Mesenchymal stem cell (in vitro differentiated cells and primary cell): ENCODE results near the gene SPC24. TPM values are rescaled to one million over a fixed set of nuclear protein-coding genes. Genes with fewer than 3 reads are reported as not detected.

Experiments
- DNase-seq: peaks from one replicate; pipeline ENCODE4 v3.0.0-alpha.2; 2013
- H2AFZ ChIP-seq: one replicate; pipeline ENCODE4 v1.6.1; 2013; ENCODE audit warnings: low read depth, mild to moderate bottlenecking, control low read depth, inconsistent platforms, low read length, moderate library complexity
- H2AK5ac ChIP-seq: 2 replicates; pipeline ENCODE4 v1.6.1; 2013; ENCODE audit warnings: low read length, moderate library complexity, mild to moderate bottlenecking, inconsistent platforms; ENCODE audit not compliant: severe bottlenecking
- H2BK120ac ChIP-seq: one replicate; pipeline ENCODE4 v1.6.1; 2013; ENCODE audit warnings: low read depth, mild to moderate bottlenecking, inconsistent platforms, low read length, moderate library complexity
- H2BK12ac ChIP-seq, 2 experiments: one replicate each; pipeline ENCODE4 v1.6.1; 2013; ENCODE audit warnings: inconsistent platforms in 2 of 2, low read length in 2 of 2, mild to moderate bottlenecking in 2 of 2, moderate library complexity in 2 of 2, control low read depth in 1 of 2
- H2BK15ac ChIP-seq: one replicate; pipeline ENCODE4 v1.6.1; 2013; ENCODE audit warnings: mild to moderate bottlenecking, low read depth, inconsistent platforms; ENCODE audit not compliant: poor library complexity, severe bottlenecking
- H2BK5ac ChIP-seq: 2 replicates; pipeline ENCODE4 v1.6.1; 2013; ENCODE audit warnings: low read depth, mild to moderate bottlenecking, low read length, control low read depth, inconsistent platforms; ENCODE audit not compliant: poor library complexity, severe bottlenecking
- H3K14ac ChIP-seq, 2 experiments: one replicate each; pipeline ENCODE4 v1.6.1; 2013; ENCODE audit warnings: inconsistent platforms in 2 of 2, low read length in 2 of 2, control low read depth in 1 of 2, mild to moderate bottlenecking in 1 of 2, moderate library complexity in 1 of 2
- H3K18ac ChIP-seq, 2 experiments: one replicate each; pipeline ENCODE4 v1.6.1; 2013; ENCODE audit warnings: inconsistent platforms in 2 of 2, low read length in 2 of 2, control low read depth in 1 of 2, low read depth in 1 of 2, mild to moderate bottlenecking in 1 of 2
- H3K23ac ChIP-seq, 2 experiments: one replicate each; pipeline ENCODE4 v1.6.1; 2013; ENCODE audit warnings: inconsistent platforms in 2 of 2, low read length in 2 of 2, mild to moderate bottlenecking in 2 of 2, moderate library complexity in 2 of 2, control low read depth in 1 of 2
- H3K27ac ChIP-seq: 2 replicates; pipeline ENCODE4 v1.5.1; 2013; ENCODE audit warnings: mild to moderate bottlenecking, moderate library complexity, low read length, control low read depth, inconsistent platforms; ENCODE audit not compliant: poor library complexity, severe bottlenecking
- H3K27me3 ChIP-seq, 2 experiments: 2 replicates each; pipeline versions ENCODE4 v1.6.1 to v1.7.0; 2013; ENCODE audit warnings: low read length in 2 of 2, mild to moderate bottlenecking in 2 of 2, moderate library complexity in 2 of 2, control low read depth in 1 of 2, inconsistent platforms in 1 of 2; ENCODE audit not compliant: control insufficient read depth in 1 of 2, insufficient read depth in 1 of 2
- H3K36me3 ChIP-seq, 2 experiments: 2 replicates each; pipeline versions ENCODE4 v1.6.1 to v1.7.0; 2013; ENCODE audit warnings: low read length in 2 of 2, control low read depth in 1 of 2, inconsistent platforms in 1 of 2, low read depth in 1 of 2, mild to moderate bottlenecking in 1 of 2; ENCODE audit not compliant: insufficient read depth in 2 of 2, control insufficient read depth in 1 of 2
- H3K4ac ChIP-seq, 2 experiments: one replicate each; pipeline ENCODE4 v1.6.1; 2013; ENCODE audit warnings: inconsistent platforms in 2 of 2, low read length in 2 of 2, mild to moderate bottlenecking in 2 of 2, moderate library complexity in 2 of 2, control low read depth in 1 of 2, low read depth in 1 of 2
- H3K4me1 ChIP-seq: 2 replicates; pipeline ENCODE4 v1.6.1; 2013; ENCODE audit warnings: low read depth, low read length, control low read depth; ENCODE audit not compliant: control insufficient read depth, insufficient read depth
- H3K4me2 ChIP-seq: 2 replicates; pipeline ENCODE4 v1.6.1; 2013; ENCODE audit warnings: low read length, mild to moderate bottlenecking, inconsistent platforms; ENCODE audit not compliant: poor library complexity, severe bottlenecking
- H3K4me3 ChIP-seq, 2 experiments: 2 replicates each; pipeline versions ENCODE4 v1.5.1 to v1.7.0; 2013; ENCODE audit warnings: low read length in 2 of 2, mild to moderate bottlenecking in 2 of 2, control low read depth in 1 of 2, low read depth in 1 of 2; ENCODE audit not compliant: insufficient read depth in 1 of 2
- H3K79me1 ChIP-seq: replicated peaks from 2 replicates; pipeline ENCODE4 v1.6.1; 2013; ENCODE audit warnings: mild to moderate bottlenecking, control low read depth, low read length, inconsistent platforms; ENCODE audit not compliant: poor library complexity, severe bottlenecking
- H3K9ac ChIP-seq: 2 replicates; pipeline ENCODE4 v1.7.0; 2013; ENCODE audit warnings: mild to moderate bottlenecking, low read length, moderate library complexity
- H3K9me3 ChIP-seq: 2 replicates; pipeline ENCODE4 v1.7.0; 2013; ENCODE audit warnings: mild to moderate bottlenecking, low read length; ENCODE audit not compliant: control insufficient read depth
- H4K8ac ChIP-seq: one replicate; pipeline ENCODE4 v1.6.1; 2013; ENCODE audit warnings: inconsistent platforms, mild to moderate bottlenecking, low read length, moderate library complexity
- H4K91ac ChIP-seq: one replicate; pipeline ENCODE4 v1.6.1; 2013; ENCODE audit warnings: mild to moderate bottlenecking, low read length, inconsistent platforms
- WGBS: methylation state at CpG from one replicate; pipeline ENCODE4 v1.1.7; 2013; ENCODE audit warnings: mixed read lengths; 5-methylcytosine and 5-hydroxymethylcytosine counted together
- polyA plus RNA-seq, 2 experiments: library from polyadenylated mRNA; stranded (reverse); fragments of 200-250 nt; gene quantifications; one replicate each; pipeline ENCODE4 v1.2.3, GENCODE V29; 2013

Gene SPC24
- 3.2 TPM for polyA plus RNA-seq (2013, experiment 1 of 2)
- 3.0 TPM for polyA plus RNA-seq (2013, experiment 2 of 2)

GRCh38 chr19:11155373-11156120, at the start of gene SPC24:
Gene SPC24 (minus strand): TSS chr19:11155782. CDS start chr19:11155776, 6 bp downstream.
- peak within 1 kb of the TSS in 1 of 2 experiments; percentile 99 for H3K14ac ChIP-seq
- peak within 1 kb of the TSS; percentile 88 for H3K9ac ChIP-seq
- WGBS, result under 1% methylated on average over 50 of the region's 50 CpGs
- peaks cover 14% of the 10 kb centered on the region for H3K4me1 ChIP-seq
- H2BK12ac ChIP-seq, result peak within 1 kb of the TSS in 1 of 2 experiments; percentile 90
- H3K27ac ChIP-seq, result peak within 1 kb of the TSS; percentile 30
- H3K79me1 ChIP-seq, result peaks cover 7% of the 10 kb centered on the region
- H3K4me3 ChIP-seq, result peak within 1 kb of the TSS; percentile 90 to 99
- H2AFZ ChIP-seq, result peak within 1 kb of the TSS; percentile 100
- peak within 1 kb of the TSS; percentile 57 for H4K8ac ChIP-seq
- H3K27me3 ChIP-seq, result no peaks in the 10 kb centered on the region
- H3K4me2 ChIP-seq, result peak within 1 kb of the TSS; percentile 99
- H2BK5ac ChIP-seq, result peak within 1 kb of the TSS; percentile 59
- peak within 1 kb of the TSS; percentile 89 for H2AK5ac ChIP-seq
- peak; percentile 99 for DNase-seq
- H2BK120ac ChIP-seq, result no peak within 1 kb of the TSS
- H3K18ac ChIP-seq, result peak within 1 kb of the TSS; percentile 48 to 96
- no peaks in the 10 kb centered on the region for H3K9me3 ChIP-seq
- H3K36me3 ChIP-seq, result no peaks in the 10 kb centered on the region
- H3K23ac ChIP-seq, result peak within 1 kb of the TSS in 1 of 2 experiments; percentile 97
- peak within 1 kb of the TSS in 1 of 2 experiments; percentile 93 for H3K4ac ChIP-seq
- peak within 1 kb of the TSS; percentile 70 for H4K91ac ChIP-seq
- H2BK15ac ChIP-seq, result peak within 1 kb of the TSS; percentile 70

GRCh38 chr19:11204943-11205349, 49.4 kb upstream of the SPC24 start:
- H3K4me2 ChIP-seq, result no peak overlapping the region
- 90% methylated on average over 5 of the region's 5 CpGs for WGBS
- H3K18ac ChIP-seq, result no peak overlapping the region
- peak overlapping the region; percentile 8 for H2BK15ac ChIP-seq
- no peak overlapping the region for H3K4me3 ChIP-seq
- H2BK12ac ChIP-seq, result no peak overlapping the region
- DNase-seq, result no peak
- no peaks in the 10 kb centered on the region for H3K9me3 ChIP-seq
- H4K91ac ChIP-seq, result no peak overlapping the region
- H3K4ac ChIP-seq, result no peak overlapping the region
- no peak overlapping the region for H2AK5ac ChIP-seq
- peaks cover 27% of the 10 kb centered on the region for H3K4me1 ChIP-seq
- H3K23ac ChIP-seq, result no peak overlapping the region
- H3K36me3 ChIP-seq, result peaks cover 9 to 40% of the 10 kb centered on the region in 2 experiments
- no peak overlapping the region for H2BK120ac ChIP-seq
- no peak overlapping the region for H4K8ac ChIP-seq
- H3K9ac ChIP-seq, result no peak overlapping the region
- H3K79me1 ChIP-seq, result peaks cover 6% of the 10 kb centered on the region
- no peak overlapping the region for H2BK5ac ChIP-seq
- no peak overlapping the region for H3K14ac ChIP-seq
- no peaks in the 10 kb centered on the region for H3K27me3 ChIP-seq
- no peak overlapping the region for H3K27ac ChIP-seq
- no peak overlapping the region for H2AFZ ChIP-seq

- H3K4me1 ChIP-seq, result peaks cover 27% of the 10 kb centered on the region
- H3K23ac ChIP-seq, result no peak overlapping the region
- no peak overlapping the region for H3K9ac ChIP-seq
- peak overlapping the region; percentile 27 for H3K27ac ChIP-seq
- H3K27me3 ChIP-seq, result no peaks in the 10 kb centered on the region
- peaks cover 9 to 34% of the 10 kb centered on the region in 2 experiments for H3K36me3 ChIP-seq
- H3K18ac ChIP-seq, result peak overlapping the region in 1 of 2 experiments; percentile 18
- WGBS, result 72% methylated on average over 5 of the region's 9 CpGs
- H3K4me2 ChIP-seq, result no peak overlapping the region
- no peak overlapping the region for H2AFZ ChIP-seq
- no peak overlapping the region for H2BK15ac ChIP-seq
- H3K9me3 ChIP-seq, result no peaks in the 10 kb centered on the region
- peaks cover 6% of the 10 kb centered on the region for H3K79me1 ChIP-seq
- H3K14ac ChIP-seq, result no peak overlapping the region
- peak overlapping the region; percentile 68 for H4K8ac ChIP-seq
- H2BK5ac ChIP-seq, result no peak overlapping the region
- H4K91ac ChIP-seq, result peak overlapping the region; percentile 46
- no peak overlapping the region for H3K4me3 ChIP-seq
- DNase-seq, result no peak
- H2AK5ac ChIP-seq, result peak overlapping the region; percentile 58
- H3K4ac ChIP-seq, result no peak overlapping the region
- peak overlapping the region in 1 of 2 experiments; percentile 74 for H2BK12ac ChIP-seq
- H2BK120ac ChIP-seq, result peak overlapping the region; percentile 69
Measured at GRCh38 chr19:11204076-11204602, 48.6 kb upstream of the SPC24 start.
